Fibroblast of mammary gland (primary cell): ENCODE data around the gene DAND5.
A peak's percentile ranks its signal among the peaks of the same experiment; 100 is the strongest.

Experiments
- DNase-seq: peaks from one replicate; pipeline ENCODE4 v3.0.0-alpha.2; 2010; ENCODE audit warnings: low read depth
- H3K4me3 ChIP-seq: 2 replicates; pipeline ENCODE4 v1.5.1; 2011; ENCODE audit warnings: low read depth, mild to moderate bottlenecking, low read length, moderate library complexity; ENCODE audit not compliant: control insufficient read depth
- TF ChIP-seq, protein P1 (sequence below): conservative IDR thresholded peaks from 2 replicates; pipeline ENCODE4 v1.5.1; 2011; ENCODE audit warnings: low read depth, low read length, inconsistent platforms; ENCODE audit not compliant: control insufficient read depth, insufficient read depth

DAND5 gene

DNA sequence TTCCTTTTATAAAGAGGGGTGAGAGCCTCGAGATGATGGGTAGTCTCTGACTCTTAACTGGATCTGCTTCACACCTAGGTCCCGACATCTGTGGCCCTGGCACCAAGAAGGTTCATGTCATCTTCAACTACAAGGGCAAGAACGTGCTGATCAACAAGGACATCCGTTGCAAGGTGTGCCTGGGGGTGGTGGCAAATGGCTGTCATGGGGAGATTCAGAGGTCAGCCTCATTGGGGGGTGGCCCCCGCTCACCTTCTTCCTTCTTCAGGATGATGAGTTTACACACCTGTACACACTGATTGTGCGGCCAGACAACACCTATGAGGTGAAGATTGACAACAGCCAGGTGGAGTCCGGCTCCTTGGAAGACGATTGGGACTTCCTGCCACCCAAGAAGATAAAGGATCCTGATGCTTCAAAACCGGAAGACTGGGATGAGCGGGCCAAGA lies 29.4 kb upstream of the DAND5 start:
- peak overlapping the region; percentile 99 for H3K4me3 ChIP-seq
- no peak for DNase-seq
- TF ChIP-seq, protein P1, sequence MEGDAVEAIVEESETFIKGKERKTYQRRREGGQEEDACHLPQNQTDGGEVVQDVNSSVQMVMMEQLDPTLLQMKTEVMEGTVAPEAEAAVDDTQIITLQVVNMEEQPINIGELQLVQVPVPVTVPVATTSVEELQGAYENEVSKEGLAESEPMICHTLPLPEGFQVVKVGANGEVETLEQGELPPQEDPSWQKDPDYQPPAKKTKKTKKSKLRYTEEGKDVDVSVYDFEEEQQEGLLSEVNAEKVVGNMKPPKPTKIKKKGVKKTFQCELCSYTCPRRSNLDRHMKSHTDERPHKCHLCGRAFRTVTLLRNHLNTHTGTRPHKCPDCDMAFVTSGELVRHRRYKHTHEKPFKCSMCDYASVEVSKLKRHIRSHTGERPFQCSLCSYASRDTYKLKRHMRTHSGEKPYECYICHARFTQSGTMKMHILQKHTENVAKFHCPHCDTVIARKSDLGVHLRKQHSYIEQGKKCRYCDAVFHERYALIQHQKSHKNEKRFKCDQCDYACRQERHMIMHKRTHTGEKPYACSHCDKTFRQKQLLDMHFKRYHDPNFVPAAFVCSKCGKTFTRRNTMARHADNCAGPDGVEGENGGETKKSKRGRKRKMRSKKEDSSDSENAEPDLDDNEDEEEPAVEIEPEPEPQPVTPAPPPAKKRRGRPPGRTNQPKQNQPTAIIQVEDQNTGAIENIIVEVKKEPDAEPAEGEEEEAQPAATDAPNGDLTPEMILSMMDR = no peak

DNA sequence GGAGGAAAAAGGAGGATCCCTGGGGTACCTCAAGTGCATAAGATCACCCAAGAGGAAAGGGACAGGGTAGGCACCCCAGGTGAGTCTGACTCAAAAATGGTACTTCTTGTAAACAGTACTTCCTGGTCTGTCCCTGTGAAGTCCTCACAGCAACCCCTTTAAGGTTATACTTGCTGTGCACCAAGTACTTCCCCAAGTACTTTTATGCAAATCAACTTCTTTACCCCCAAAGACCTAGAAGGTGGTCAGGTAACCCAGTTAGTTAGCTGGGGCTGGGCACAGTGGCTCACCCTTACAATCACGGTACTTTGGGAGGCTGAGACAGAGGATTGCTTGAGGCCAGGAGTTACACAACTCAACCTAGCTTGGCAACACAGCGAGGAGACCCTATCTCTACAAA lies 28.5 kb upstream of the DAND5 start:
- TF ChIP-seq, protein P1 = no peak
- H3K4me3 ChIP-seq = peak overlapping the region; percentile 99
- no peak for DNase-seq

DNA sequence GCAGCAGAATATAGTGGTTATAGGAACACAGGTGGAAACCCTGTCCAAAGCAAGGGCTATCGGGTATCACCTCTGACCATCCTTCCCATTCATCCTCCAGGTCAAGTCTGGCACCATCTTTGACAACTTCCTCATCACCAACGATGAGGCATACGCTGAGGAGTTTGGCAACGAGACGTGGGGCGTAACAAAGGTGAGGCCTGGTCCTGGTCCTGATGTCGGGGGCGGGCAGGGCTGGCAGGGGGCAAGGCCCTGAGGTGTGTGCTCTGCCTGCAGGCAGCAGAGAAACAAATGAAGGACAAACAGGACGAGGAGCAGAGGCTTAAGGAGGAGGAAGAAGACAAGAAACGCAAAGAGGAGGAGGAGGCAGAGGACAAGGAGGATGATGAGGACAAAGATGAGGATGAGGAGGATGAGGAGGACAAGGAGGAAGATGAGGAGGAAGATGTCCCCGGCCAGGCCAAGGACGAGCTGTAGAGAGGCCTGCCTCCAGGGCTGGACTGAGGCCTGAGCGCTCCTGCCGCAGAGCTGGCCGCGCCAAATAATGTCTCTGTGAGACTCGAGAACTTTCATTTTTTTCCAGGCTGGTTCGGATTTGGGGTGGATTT lies 25.8 kb upstream of the DAND5 start:
- no peak overlapping the region for H3K4me3 ChIP-seq
- DNase-seq = no peak
- TF ChIP-seq, protein P1 = no peak

DNA sequence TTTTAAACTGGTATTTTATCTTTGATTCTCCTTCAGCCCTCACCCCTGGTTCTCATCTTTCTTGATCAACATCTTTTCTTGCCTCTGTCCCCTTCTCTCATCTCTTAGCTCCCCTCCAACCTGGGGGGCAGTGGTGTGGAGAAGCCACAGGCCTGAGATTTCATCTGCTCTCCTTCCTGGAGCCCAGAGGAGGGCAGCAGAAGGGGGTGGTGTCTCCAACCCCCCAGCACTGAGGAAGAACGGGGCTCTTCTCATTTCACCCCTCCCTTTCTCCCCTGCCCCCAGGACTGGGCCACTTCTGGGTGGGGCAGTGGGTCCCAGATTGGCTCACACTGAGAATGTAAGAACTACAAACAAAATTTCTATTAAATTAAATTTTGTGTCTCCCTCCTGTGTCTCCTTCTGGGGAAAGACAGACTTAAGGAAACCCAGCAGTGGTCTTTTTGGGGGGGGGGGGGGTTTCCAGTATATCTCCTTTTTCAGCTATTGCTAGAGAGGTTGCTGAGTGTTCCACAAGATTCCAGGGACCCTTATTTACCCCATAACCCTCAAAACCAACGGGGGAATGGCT lies 25.2 kb upstream of the DAND5 start:
- TF ChIP-seq, protein P1 = no peak
- DNase-seq = no peak
- no peak overlapping the region for H3K4me3 ChIP-seq

DNA sequence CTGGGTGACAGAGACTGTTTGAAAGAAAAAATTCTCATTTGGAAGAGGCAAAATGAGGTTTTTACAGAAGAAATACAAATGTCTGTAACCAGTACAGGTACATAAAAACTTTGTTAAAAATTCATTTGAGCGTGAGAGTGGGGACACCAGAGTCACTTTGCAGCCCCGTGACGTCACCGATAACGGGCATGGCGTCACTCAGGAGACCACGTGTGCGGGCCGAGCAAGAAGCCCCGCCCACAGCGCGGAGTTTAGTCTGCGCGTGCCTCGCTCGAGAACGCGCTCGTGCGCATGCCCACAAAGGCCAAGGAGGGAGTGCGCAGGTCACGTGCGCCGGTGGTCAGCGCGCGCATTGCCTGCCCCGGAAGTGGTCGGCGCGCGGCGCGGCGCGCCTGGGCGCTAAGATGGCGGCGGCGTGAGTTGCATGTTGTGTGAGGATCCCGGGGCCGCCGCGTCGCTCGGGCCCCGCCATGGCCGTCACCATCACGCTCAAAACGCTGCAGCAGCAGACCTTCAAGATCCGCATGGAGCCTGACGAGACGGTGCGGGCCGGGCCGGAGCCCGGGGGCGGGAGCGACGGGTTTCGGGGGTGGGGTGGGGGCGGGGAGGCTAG lies 23.8 kb upstream of the DAND5 start, which contains the start of gene RAD23A:
TSS of gene RAD23A (plus strand) at position 384 of the 613 bp plus-strand sequence. CDS start at position 471, 87 bp downstream.
- peak within 1 kb of the TSS; percentile 89 for H3K4me3 ChIP-seq
- DNase-seq = peak; percentile 98
- TF ChIP-seq, protein P1 = no peak

DNA sequence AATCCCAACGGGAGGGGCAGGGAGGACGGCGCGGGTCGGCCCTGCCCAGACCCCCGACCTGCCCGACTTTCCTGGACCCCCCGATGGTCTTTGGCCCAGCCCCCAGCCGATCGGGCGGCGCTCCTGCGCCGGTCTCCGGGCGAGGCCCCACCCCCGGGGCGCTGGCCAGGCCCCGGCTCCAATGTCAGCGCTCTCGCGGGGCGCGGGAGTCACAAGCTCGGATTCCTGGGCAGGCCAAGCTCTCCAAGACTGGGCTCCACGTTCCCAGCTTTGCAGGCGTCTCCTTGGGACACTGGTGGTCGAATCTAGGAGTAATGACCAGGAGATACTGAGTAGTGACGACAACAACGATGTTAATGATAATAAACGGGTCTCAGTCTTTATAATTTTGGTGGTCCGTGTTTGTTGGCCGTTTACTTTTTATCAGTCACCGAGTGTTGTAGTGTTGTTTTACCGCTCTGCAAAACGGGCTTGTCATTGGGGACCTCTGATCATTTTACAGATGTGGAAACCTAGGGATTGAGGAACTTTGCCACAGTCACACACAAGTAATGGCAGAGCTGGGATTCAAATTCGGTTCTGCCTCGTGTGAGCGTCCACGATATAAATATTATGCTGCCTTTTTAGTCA lies 23.2 kb upstream of the DAND5 start:
- peak overlapping the region; percentile 89 for H3K4me3 ChIP-seq
- DNase-seq = peak; percentile 80
- TF ChIP-seq, protein P1 = no peak
